B cell (primary cell): ENCODE measurements around the gene PGA3.
"Not testable (repeated sequence)": the region's sequence is repeated elsewhere in the genome, so short reads cannot be mapped to it uniquely, and the experiment has no call there.

Source experiments
- CTCF ChIP-seq: fragments of 200-600 bp; IDR thresholded peaks from one replicate; pipeline ENCODE4 v1.8.0; 2022; ENCODE audit warnings: antibody characterized with exemption, mild to moderate bottlenecking
- EZH2 ChIP-seq: IDR thresholded peaks from 2 replicates; pipeline ENCODE4 v1.6.1; 2012; ENCODE audit warnings: borderline replicate concordance, low read depth, mild to moderate bottlenecking, moderate library complexity, low read length; ENCODE audit not compliant: insufficient read depth, poor library complexity, severe bottlenecking

DNA sequence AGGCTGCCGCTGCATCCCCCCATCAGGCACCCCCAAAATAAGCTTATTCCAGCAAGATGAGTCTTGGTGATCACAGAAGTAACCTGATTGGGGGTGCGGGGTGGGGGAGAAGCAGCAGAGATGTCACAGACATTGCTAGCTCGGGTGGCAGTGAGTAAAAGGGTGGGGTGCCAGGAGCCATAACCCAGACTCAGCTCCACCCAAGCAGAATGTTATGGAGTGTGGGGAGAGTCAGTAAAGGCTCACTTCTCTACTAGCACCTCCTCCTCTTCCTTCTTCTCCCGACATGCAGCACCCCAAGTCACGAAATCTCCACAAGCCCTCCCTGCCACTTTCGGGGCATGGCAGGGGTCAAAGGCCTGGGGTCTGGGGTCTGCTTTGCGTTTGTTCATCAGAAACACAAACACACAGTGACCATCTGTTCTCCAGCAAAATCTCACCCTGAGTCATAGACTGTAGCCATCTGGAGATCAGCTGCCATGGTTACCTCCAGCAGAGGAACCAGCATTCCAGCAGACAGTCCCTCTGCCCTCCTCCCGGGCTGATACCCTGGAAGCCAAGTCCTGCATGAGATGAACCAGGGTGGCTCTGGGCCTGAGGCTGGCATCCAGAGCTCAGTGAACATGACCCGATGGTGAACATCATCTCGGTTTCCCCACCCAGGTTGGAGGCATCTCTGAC is 23.3 kb downstream of the PGA3 start:
- not testable (repeated sequence) for TF ChIP-seq EZH2, CTCF
